ENCODE data around the gene TMED6. TPM values are rescaled to one million over a fixed set of nuclear protein-coding genes. Genes with fewer than 3 reads are reported as not detected.
"Not testable (repeated sequence)": the region's sequence is repeated elsewhere in the genome, so short reads cannot be mapped to it uniquely, and the experiment has no call there.

TMED6 gene
- total RNA-seq, 4 donors from 2014 or later = not detected

DNA sequence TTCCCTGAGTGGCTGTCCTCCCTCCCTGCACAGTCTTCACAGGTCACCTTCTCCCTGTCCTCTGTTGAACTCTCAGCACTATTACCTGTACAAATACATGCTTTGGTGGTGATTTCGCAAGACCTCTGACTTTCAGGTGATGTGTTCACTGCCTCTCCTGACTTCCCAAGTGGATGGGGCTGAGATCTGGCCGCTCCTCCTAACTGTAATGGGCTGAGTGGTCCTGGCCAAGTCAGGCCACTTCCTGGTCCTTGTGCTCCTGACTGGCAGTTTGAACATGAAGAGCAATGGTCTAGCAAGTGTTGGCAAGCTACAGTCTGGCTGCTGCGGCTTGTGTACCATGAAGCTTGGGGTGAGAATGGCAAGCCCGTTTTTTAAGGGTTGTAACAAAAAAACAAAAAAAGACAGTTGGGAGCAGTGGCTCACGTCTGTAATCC, 11.7 kb upstream of the TMED6 start:
- no peak for TF ChIP-seq CTCF (IDR thresholded peaks at IDR 0.05)
- ATAC-seq (ENCODE audit: low FRiP score) (no peak), DNase-seq (ENCODE audit: low spot score) (no peak)

- not testable (repeated sequence) for ATAC-seq (ENCODE audit: low FRiP score); DNase-seq (ENCODE audit: low spot score)
Observed at GRCh38 chr16:69360070-69360469, 8.5 kb upstream of the TMED6 start.

DNA sequence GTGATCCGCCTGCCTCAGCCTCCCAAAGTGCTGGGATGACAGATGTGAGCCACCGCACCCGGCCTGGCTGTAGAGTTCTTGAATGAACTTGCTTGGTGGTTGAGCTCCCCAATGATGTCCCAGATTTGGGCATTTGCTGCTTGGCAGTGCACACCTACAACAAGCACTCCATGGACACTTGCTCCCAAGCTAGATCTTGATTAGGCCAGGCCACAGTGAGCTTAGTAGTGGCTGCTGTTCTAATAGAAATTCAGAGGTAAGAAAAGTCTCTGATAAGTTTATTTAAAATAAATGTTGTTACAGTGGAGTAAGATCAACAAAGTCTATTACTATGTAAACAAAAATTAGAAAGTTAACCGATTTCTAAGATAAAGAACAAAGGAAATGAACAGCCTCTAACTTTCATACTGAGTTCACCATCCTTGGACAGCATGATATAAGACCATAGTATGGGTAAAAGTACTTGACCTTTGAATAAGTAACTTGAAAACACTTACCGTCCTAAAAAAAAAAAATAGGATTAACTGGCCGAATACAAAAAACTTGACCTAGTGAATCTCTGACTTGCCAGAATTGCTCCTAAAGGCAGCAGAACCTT, 951 bp downstream of the TMED6 start:
- DNase-seq (ENCODE audit: low spot score) (no peak), ATAC-seq (ENCODE audit: low FRiP score) (no peak)
- no peak for TF ChIP-seq CTCF (IDR thresholded peaks at IDR 0.05)

DNA sequence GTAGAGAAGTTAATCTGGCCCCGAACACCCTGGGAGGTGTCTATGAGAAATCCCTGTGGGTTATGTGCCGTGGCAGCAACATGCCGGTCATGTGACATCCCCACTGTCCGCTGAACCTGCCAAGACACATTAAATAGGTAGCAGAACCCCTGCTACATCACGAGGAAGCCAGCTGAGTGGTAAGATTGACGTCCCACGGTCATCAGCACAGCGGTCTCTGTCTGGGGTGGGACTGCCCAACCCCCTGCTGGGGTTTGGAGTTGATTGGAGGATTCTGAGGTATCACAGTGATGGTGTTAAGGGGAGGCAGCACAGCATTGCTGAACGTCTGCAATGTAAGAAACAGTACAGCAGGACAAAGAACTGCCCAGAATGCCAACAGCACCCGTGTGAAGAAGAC, 2.0 kb downstream of the TMED6 start:
- no peak for TF ChIP-seq CTCF (IDR thresholded peaks at IDR 0.05)
- no peak for ATAC-seq (ENCODE audit: low FRiP score)

DNA sequence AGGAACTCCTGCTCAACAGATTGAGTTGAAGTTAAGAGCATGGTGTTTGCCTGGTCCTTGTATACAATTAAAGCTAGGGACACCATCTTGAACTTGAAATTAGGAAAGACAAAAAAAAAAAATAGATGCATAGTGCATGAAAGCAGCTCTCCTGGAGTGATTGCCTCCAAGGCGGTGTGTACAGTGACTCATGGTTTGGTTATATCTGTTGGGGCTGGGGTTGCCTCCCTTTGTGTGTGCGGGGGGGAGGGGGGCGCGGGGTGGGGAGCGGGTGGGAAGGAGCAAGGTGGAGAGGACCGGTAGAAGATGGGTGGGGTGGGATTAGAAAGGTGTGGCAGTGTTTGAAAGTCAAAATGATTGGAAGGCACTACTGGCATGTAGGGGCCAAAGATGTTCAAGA, 3.4 kb downstream of the TMED6 start:
- ATAC-seq (ENCODE audit: low FRiP score) (no peak), DNase-seq (ENCODE audit: low spot score) (no peak)
- no peak for TF ChIP-seq CTCF (IDR thresholded peaks at IDR 0.05)

More for the DNA sequence above, 2.0 kb downstream of the TMED6 start:
- no peak for DNase-seq (ENCODE audit: low spot score)

DNA sequence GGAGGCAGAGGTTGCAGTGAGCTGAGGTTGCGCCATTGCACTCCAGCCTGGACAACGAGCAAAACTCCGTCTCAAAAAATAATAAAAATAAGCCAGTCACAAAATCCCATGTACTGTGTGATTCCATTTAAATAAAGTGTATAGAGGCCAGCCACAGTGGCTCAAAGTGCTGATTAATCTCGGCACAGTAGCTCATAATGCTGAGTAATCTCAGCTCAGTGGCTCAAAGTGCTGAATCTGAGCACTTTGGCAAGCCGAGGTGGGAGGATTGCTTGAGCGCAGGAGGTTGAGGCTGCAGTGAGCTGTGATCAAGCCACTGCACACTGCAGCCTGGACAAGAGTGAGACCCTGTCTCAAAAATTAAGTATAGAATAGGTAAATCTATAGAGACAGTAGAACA, 4.9 kb downstream of the TMED6 start:
- TF ChIP-seq CTCF (IDR thresholded peaks at IDR 0.05) = no peak
- no peak for DNase-seq (ENCODE audit: low spot score)
- ATAC-seq (ENCODE audit: low FRiP score) = no peak

- no peak for ATAC-seq (ENCODE audit: low FRiP score)
- DNase-seq (ENCODE audit: low spot score) = no peak
- TF ChIP-seq CTCF (IDR thresholded peaks at IDR 0.05) = no peak
Observed at GRCh38 chr16:69345923-69346322, 5.7 kb downstream of the TMED6 start.
